K562 (cell line): ENCODE measurements around the gene PMPCA. TPM values are rescaled to one million over a fixed set of nuclear protein-coding genes. Genes with fewer than 3 reads are reported as not detected.
A peak's percentile ranks its signal among the peaks of the same experiment; 100 is the strongest.

Source experiments
- ATF4 ChIP-seq: fragments of 450-650 bp; formaldehyde crosslinking; IDR thresholded peaks from 2 replicates; pipeline ENCODE4 v1.4.0; 2022; ENCODE audit warnings: mild to moderate bottlenecking, moderate library complexity
- E2F8 ChIP-seq: fragments of 450-650 bp; IDR thresholded peaks from 2 replicates; pipeline ENCODE4 v1.7.1; 2018; ENCODE audit warnings: mild to moderate bottlenecking, low read depth; ENCODE audit not compliant: partially characterized antibody
- FOXK1 ChIP-seq: sonication (generic); formaldehyde crosslinking; IDR thresholded peaks from 2 replicates; pipeline ENCODE4 v1.8.0; 2022; ENCODE audit warnings: missing genetic modification reagents, mild to moderate bottlenecking, borderline replicate concordance
- FOXP4 ChIP-seq: sonication (generic); formaldehyde crosslinking; IDR thresholded peaks from 2 replicates; pipeline ENCODE4 v1.8.0; 2022; ENCODE audit warnings: mild to moderate bottlenecking, missing genetic modification reagents, borderline replicate concordance
- ID3 ChIP-seq, 2 experiments: fragments of 250-450 bp in 1 of 2; fragments of 450-650 bp in 1 of 2; sonication (Bioruptor Pico) in 1 of 2; IDR thresholded peaks; 2 replicates each; pipeline versions ENCODE4 v1.6.1 to v1.8.0; 2016 to 2021; ENCODE audit warnings: mild to moderate bottlenecking in 2 of 2, moderate library complexity in 2 of 2, missing compliant biosample characterization in 1 of 2, missing genetic modification characterization in 1 of 2
- NEUROD1 ChIP-seq: fragments of 150-350 bp; IDR thresholded peaks from 2 replicates; pipeline ENCODE4 v1.6.1; 2014; ENCODE audit warnings: borderline replicate concordance, low read length, low read depth; ENCODE audit not compliant: partially characterized antibody
- NR3C1 ChIP-seq: sonication (generic); formaldehyde crosslinking; IDR thresholded peaks from 2 replicates; pipeline ENCODE4 v1.8.1; 2022; ENCODE audit warnings: missing genetic modification reagents
- PRPF4 ChIP-seq: fragments of 200-400 bp; formaldehyde crosslinking; IDR thresholded peaks from one replicate; pipeline ENCODE4 v1.6.1; 2017; ENCODE audit warnings: low read length, low read depth, mild to moderate bottlenecking; ENCODE audit not compliant: insufficient read depth, poor library complexity, severe bottlenecking
- SNAPC5 ChIP-seq: fragments of 250-450 bp; sonication (Bioruptor Pico); IDR thresholded peaks from 2 replicates; pipeline ENCODE4 v1.8.0; 2021; ENCODE audit warnings: moderate library complexity, mild to moderate bottlenecking, inconsistent platforms
- STAG1 ChIP-seq: sonication (generic); formaldehyde crosslinking; IDR thresholded peaks from 2 replicates; pipeline ENCODE4 v1.5.0; 2020; ENCODE audit warnings: missing genetic modification reagents, borderline replicate concordance
- TARDBP ChIP-seq: fragments of 450-650 bp; IDR thresholded peaks from 2 replicates; pipeline ENCODE4 v1.6.1; 2016
- TBP ChIP-seq: optimal IDR thresholded peaks from 2 replicates; pipeline ENCODE3; 2011; ENCODE audit warnings: low read depth, low read length, improper control_type of control experiment
- TRIM24 ChIP-seq, 2 experiments: fragments of 450-650 bp; IDR thresholded peaks; 2 replicates each; pipeline ENCODE4 v1.6.1; 2016
- U2AF1 ChIP-seq: fragments of 200-400 bp; formaldehyde crosslinking; optimal IDR thresholded peaks from 2 replicates; pipeline ENCODE3; 2017; ENCODE audit warnings: mild to moderate bottlenecking, low read depth, low read length, moderate library complexity
- ZNF239 ChIP-seq: fragments of 250-450 bp; sonication (Bioruptor Pico); IDR thresholded peaks from 2 replicates; pipeline ENCODE4 v1.4.0; 2020; ENCODE audit warnings: mild to moderate bottlenecking
- ZNF263 ChIP-seq: sonication (generic); formaldehyde crosslinking; IDR thresholded peaks from 2 replicates; pipeline ENCODE4 v1.8.0; 2022; ENCODE audit warnings: mild to moderate bottlenecking, missing genetic modification reagents, borderline replicate concordance
- ZNF639 ChIP-seq, 2 experiments: fragments of 200-800 bp in 1 of 2; sonication (Bioruptor generic) in 1 of 2; sonication (generic) in 1 of 2; formaldehyde crosslinking in 1 of 2; IDR thresholded peaks in 1 of 2; conservative IDR thresholded peaks in 1 of 2; 2 replicates each; pipeline versions ENCODE4 v1.5.0 to v1.6.1; 2016 to 2020; ENCODE audit warnings: missing compliant biosample characterization in 1 of 2, missing genetic modification characterization in 1 of 2, missing genetic modification reagents in 1 of 2
- polyA plus RNA-seq, 8 experiments: library from polyadenylated mRNA; depleted of rRNA in 4 of 8; stranded (reverse) in 5 of 8; unstranded in 3 of 8; fragments of >200 nt; fragmentation: Nextera tagmentation in 2 of 8; fragmentation: Illumina TruSeq in 1 of 8; extraction: Ambion mirVana in 2 of 8; extraction: Trizol in 1 of 8; gene quantifications; 2 replicates each; pipeline versions ENCODE4 v1.2.1 to v1.2.3, GENCODE V29; 2011 to 2014; ENCODE audit warnings: inconsistent platforms in 1 of 8, missing spikeins in 1 of 8
- total RNA-seq, 7 experiments: library from RNA; depleted of rRNA in 6 of 7; stranded (reverse); fragments of >200 nt in 6 of 7; fragmentation: Illumina TruSeq in 2 of 7; extraction: Trizol in 2 of 7; gene quantifications; 2 replicates each; pipeline versions ENCODE4 v1.2.1 to v1.2.3, GENCODE V29; 2011 to 2021; ENCODE audit warnings: low replicate concordance in 1 of 7

PMPCA gene
- total and polyA plus RNA-seq, 9 of the 15 experiments (the other 6 are each of a cell fraction or from before 2014, with no cell fraction given): 23.9 to 143 (median 86.6) TPM

- TF ChIP-seq FOXP4 (CRISPR knock-in tag): no peak
- TF ChIP-seq NR3C1: peak; percentile 82
- 0 out of 2 replicates have a peak, but pooled peaks have one; percentile 31 for TF ChIP-seq ZNF239
- peak; percentile 84 for TF ChIP-seq ZNF263 (CRISPR knock-in tag)
- peak; percentile 19; the same call in 1 of the 2 replicates for TF ChIP-seq STAG1
- TF ChIP-seq TRIM24 (IDR thresholded peaks at IDR 0.05): peak in 1 of 2 experiments; percentile 19; a peak in 1 of 4 replicates
- peak; percentile 72 for TF ChIP-seq PRPF4
- peak; percentile 55 for TF ChIP-seq NEUROD1
- TF ChIP-seq ID3 (CRISPR knock-in tag; IDR thresholded peaks at IDR 0.05): no peak
- peak; percentile 90 for TF ChIP-seq ID3 (tag; IDR thresholded peaks at IDR 0.05)
- peak; percentile 98 for TF ChIP-seq E2F8
- 0 out of 2 replicates have a peak, but pooled peaks have one; percentile 19 for TF ChIP-seq ATF4 (CRISPR knock-in tag)
- no peak for TF ChIP-seq FOXK1 (CRISPR knock-in tag)
- peak in 1 of 2 experiments; percentile 93; a peak in 2 of 4 replicates for TF ChIP-seq ZNF639 (CRISPR knock-in tag; conservative IDR thresholded peaks at IDR 0.05 in 1 of 2, IDR thresholded peaks at IDR 0.05 in 1 of 2)
- TF ChIP-seq U2AF1: peak; percentile 99
- peak; percentile 59 for TF ChIP-seq TBP
- TF ChIP-seq TARDBP: peak; percentile 75; the same call in 1 of the 2 replicates
- TF ChIP-seq SNAPC5 (CRISPR knock-in tag): no peak
Observed at GRCh38 chr9:136363106-136363948, 47.1 kb upstream of the PMPCA start, which contains the start of gene DNLZ (continued).
